GM19395 (cell line): ENCODE measurements around the gene CCL19.

Experiments
- ATAC-seq: cut with Tn5 transposase; IDR thresholded peaks from one replicate; pipeline ENCODE4 v1.9.1; 2021; ENCODE audit warnings: mild to moderate bottlenecking, moderate library complexity; ENCODE audit not compliant: unreplicated experiment

Gene CCL19

GRCh38 chr9:34664281-34665066, 26.6 kb downstream of the CCL19 start:
- ATAC-seq, result peak; percentile 58

- no peak for ATAC-seq
Measured at GRCh38 chr9:34663303-34663605, 27.8 kb downstream of the CCL19 start.

- ATAC-seq, result no peak
Measured at GRCh38 chr9:34662526-34663302, 28.4 kb downstream of the CCL19 start, which contains the start of gene CCL27. Gene CCL27, minus strand, starts transcription at chr9:34662657. Its CDS starts 24 bp downstream, at chr9:34662633.

- ATAC-seq, result no peak
Measured at GRCh38 chr9:34659592-34660253, 31.4 kb downstream of the CCL19 start.

- no peak for ATAC-seq
Measured at GRCh38 chr9:34658461-34658860, 32.6 kb downstream of the CCL19 start.

GRCh38 chr9:34656992-34657391, 34.1 kb downstream of the CCL19 start:
- ATAC-seq, result no peak

- no peak for ATAC-seq
Measured at GRCh38 chr9:34655394-34655793, 35.7 kb downstream of the CCL19 start.

- ATAC-seq, result no peak
Measured at GRCh38 chr9:34654323-34655051, 36.6 kb downstream of the CCL19 start.

GRCh38 chr9:34653151-34654072, 37.7 kb downstream of the CCL19 start:
- ATAC-seq, result no peak

- no peak for ATAC-seq
Measured at GRCh38 chr9:34652602-34653000, 38.5 kb downstream of the CCL19 start.

GRCh38 chr9:34651876-34652601, 39.0 kb downstream of the CCL19 start, which contains the start of gene IL11RA:
Gene IL11RA, plus strand, starts transcription at chr9:34652185. Its CDS starts 3,033 bp downstream, at chr9:34655218.
- no peak for ATAC-seq

GRCh38 chr9:34651321-34651720, 39.8 kb downstream of the CCL19 start:
- no peak for ATAC-seq

- no peak for ATAC-seq
Measured at GRCh38 chr9:34650816-34651215, 40.3 kb downstream of the CCL19 start.

GRCh38 chr9:34648673-34649072, 42.4 kb downstream of the CCL19 start:
- no peak for ATAC-seq

- no peak for ATAC-seq
Measured at GRCh38 chr9:34647651-34648050, 43.4 kb downstream of the CCL19 start.

GRCh38 chr9:34647084-34647403, 44.0 kb downstream of the CCL19 start:
- ATAC-seq, result peak; percentile 24

- peak; percentile 90 for ATAC-seq
Measured at GRCh38 chr9:34646211-34647083, 44.6 kb downstream of the CCL19 start, which contains the start of gene GALT. Gene GALT, plus strand, starts transcription at chr9:34646675. Its CDS starts 30 bp downstream, at chr9:34646705.

GRCh38 chr9:34644766-34645314, 46.2 kb downstream of the CCL19 start:
- no peak for ATAC-seq
